CD4-positive, alpha-beta T cell treated with Interleukin-15 for 4 hours (primary cell): ENCODE measurements around the gene ELMO2.

Source experiments
- DNase-seq: peaks from one replicate; pipeline ENCODE4 v3.0.0-alpha.2; 2020; ENCODE audit warnings: low spot score

The ELMO2 gene

DNA sequence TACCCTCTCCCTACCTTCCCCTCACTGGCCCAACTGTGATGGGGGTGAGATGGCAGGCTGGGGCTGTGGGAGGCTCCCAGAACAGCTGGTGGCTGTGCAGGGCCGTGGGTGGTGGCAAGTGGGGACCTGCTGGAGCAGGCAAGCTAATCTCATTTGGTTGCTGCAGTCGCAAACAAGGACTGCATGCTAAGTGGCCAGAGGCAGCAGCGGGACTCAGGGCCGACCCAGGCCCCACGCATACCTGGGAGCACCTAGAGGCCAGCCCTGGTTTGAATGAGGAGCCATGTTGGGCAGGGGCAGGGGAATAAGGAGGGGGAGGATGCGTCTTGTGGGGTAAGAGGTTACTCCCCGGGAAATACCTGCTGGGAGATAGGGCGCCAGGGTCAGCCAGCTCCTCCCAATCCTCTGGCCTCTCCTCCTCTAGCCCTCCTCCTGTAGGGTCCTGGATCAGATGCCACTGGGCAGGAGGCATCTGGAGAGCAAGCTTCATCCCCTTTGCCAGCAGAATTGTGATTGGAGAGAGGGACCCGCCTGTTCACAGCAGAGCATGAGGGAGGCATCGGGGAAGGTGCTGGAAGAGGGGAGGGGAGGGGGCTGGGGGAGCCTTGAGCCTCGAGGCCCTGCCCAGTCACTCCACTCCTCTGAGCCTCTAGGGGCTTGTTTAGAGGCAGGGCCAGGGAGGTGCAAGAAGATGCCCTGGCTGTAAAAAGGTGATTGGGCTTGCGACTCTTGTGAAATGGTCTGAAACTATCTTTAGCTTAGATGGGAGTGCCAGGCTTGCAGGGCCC, 73.8 kb downstream of the ELMO2 start:
- DNase-seq: no peak

- no peak for DNase-seq
Observed at GRCh38 chr20:46331611-46332361, 74.6 kb downstream of the ELMO2 start.

- DNase-seq: no peak
Observed at GRCh38 chr20:46330831-46331371, 75.5 kb downstream of the ELMO2 start.

- no peak for DNase-seq
Observed at GRCh38 chr20:46330072-46330763, 76.2 kb downstream of the ELMO2 start.

GRCh38 chr20:46328200-46328882, 78.1 kb downstream of the ELMO2 start:
- no peak for DNase-seq

- DNase-seq: no peak
Observed at GRCh38 chr20:46327557-46327956, 78.9 kb downstream of the ELMO2 start.

GRCh38 chr20:46325789-46326188, 80.6 kb downstream of the ELMO2 start:
- no peak for DNase-seq

GRCh38 chr20:46324960-46325703, 81.3 kb downstream of the ELMO2 start:
- DNase-seq: peak; percentile 28

- no peak for DNase-seq
Observed at GRCh38 chr20:46324379-46324778, 82.0 kb downstream of the ELMO2 start.

DNA sequence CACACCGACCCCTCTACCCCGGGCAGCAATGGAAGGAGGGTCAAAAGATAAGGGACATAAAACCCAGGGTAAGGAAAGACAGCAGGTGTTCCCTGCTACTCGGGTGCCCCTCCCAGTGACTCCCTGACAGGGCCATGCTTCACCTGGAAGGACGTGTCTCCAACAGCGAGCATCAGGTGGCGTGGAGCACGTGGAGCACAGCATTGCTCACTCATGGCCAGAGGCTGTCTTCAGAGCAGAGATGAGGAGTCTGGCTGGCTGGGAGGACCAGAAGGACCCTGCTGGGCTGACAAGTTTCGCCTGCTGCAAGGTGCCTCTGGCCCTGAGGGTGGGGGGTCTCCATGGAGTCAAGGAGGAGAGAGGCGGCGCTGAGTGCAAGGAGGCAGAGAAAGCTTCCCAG, 82.9 kb downstream of the ELMO2 start:
- no peak for DNase-seq

- DNase-seq: no peak
Observed at GRCh38 chr20:46322641-46323040, 83.8 kb downstream of the ELMO2 start.

GRCh38 chr20:46317685-46318177, 88.7 kb downstream of the ELMO2 start:
- DNase-seq: no peak

DNA sequence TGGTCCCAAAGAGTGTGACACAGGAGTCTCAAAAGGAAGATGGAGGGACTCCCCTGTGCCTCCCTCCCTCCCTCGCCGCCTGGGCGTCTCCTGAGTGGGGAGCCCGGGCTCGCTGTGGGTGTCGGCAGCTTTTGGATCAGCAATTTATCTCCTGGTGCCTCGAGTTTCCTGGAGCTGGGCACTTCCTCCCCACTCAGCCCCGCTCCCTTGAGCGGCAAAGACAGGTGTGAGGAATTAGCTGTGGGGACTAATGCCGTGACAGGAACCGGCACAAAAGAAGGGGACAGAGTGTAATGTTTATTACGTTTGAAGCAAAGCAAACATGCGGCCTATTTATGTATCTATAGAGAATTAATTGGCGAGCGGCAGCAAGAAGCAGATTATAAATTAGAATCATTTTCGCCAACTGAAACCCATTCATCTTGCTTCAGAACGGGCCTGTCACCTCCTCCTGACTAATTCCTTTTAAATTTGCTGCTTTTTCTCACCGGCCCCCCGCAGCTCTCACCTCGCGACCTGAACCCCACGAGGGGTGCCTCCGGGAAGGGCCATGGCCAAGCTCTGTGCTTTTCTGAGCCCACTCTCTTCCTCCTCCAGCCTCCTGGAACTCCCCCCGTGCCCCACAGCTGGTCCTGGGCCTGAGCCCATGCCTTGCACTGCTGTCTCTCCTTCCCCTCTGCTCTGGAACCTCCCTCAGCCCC, 89.3 kb downstream of the ELMO2 start:
- DNase-seq: no peak
